K562 (cell line): ENCODE data around the gene TEX38. TPM values are rescaled to one million over a fixed set of nuclear protein-coding genes. Genes with fewer than 3 reads are reported as not detected.

Experiments used
- KDM5B ChIP-seq: fragments of 200-600 bp; sonication (generic); IDR thresholded peaks from 2 replicates; pipeline ENCODE4 v1.6.1; 2012; ENCODE audit warnings: low read depth, mild to moderate bottlenecking, moderate library complexity, low read length, control low read depth, inconsistent platforms; ENCODE audit not compliant: insufficient replicate concordance
- NRF1 ChIP-seq, 2 experiments: fragments of 450-650 bp; IDR thresholded peaks in 1 of 2; conservative IDR thresholded peaks in 1 of 2; 2 replicates each; pipeline ENCODE4 v1.6.1; 2014; ENCODE audit warnings: mild to moderate bottlenecking in 2 of 2
- SMAD2 ChIP-seq: fragments of 150-350 bp; IDR thresholded peaks from 2 replicates; pipeline ENCODE4 v1.6.1; 2014; ENCODE audit warnings: low read depth, mild to moderate bottlenecking, low read length
- SMARCA5 ChIP-seq: fragments of 450-650 bp; IDR thresholded peaks from 2 replicates; pipeline ENCODE4 v1.6.1; 2016
- SPI1 ChIP-seq: IDR thresholded peaks from 2 replicates; pipeline ENCODE4 v1.6.1; 2011; ENCODE audit warnings: low read depth, low read length, control low read depth, borderline replicate concordance
- ZBTB34 ChIP-seq: fragments of 250-450 bp; sonication (Bioruptor Pico); IDR thresholded peaks from 2 replicates; pipeline ENCODE4 v1.8.0; 2021; ENCODE audit warnings: mild to moderate bottlenecking, moderate library complexity
- ZBTB40 ChIP-seq, 2 experiments: fragments of 450-650 bp in 1 of 2; sonication (generic) in 1 of 2; formaldehyde crosslinking in 1 of 2; IDR thresholded peaks; 2 replicates each; pipeline versions ENCODE4 v1.7.1 to v1.9.0; 2016 to 2022; ENCODE audit warnings: inconsistent platforms in 1 of 2, mild to moderate bottlenecking in 1 of 2, missing genetic modification reagents in 1 of 2
- ZNF830 ChIP-seq: fragments of 250-450 bp; sonication (Bioruptor Pico); IDR thresholded peaks from 2 replicates; pipeline ENCODE4 v1.5.0; 2021; ENCODE audit warnings: mild to moderate bottlenecking
- polyA plus RNA-seq, 8 experiments: library from polyadenylated mRNA; depleted of rRNA in 4 of 8; stranded (reverse) in 5 of 8; unstranded in 3 of 8; fragments of >200 nt; fragmentation: Nextera tagmentation in 2 of 8; fragmentation: Illumina TruSeq in 1 of 8; extraction: Ambion mirVana in 2 of 8; extraction: Trizol in 1 of 8; gene quantifications; 2 replicates each; pipeline versions ENCODE4 v1.2.1 to v1.2.3, GENCODE V29; 2011 to 2014; ENCODE audit warnings: inconsistent platforms in 1 of 8, missing spikeins in 1 of 8
- total RNA-seq, 7 experiments: library from RNA; depleted of rRNA in 6 of 7; stranded (reverse); fragments of >200 nt in 6 of 7; fragmentation: Illumina TruSeq in 2 of 7; extraction: Trizol in 2 of 7; gene quantifications; 2 replicates each; pipeline versions ENCODE4 v1.2.1 to v1.2.3, GENCODE V29; 2011 to 2021; ENCODE audit warnings: low replicate concordance in 1 of 7
- TF ChIP-seq, protein P1 (sequence below): fragments of 200-800 bp; sonication (Bioruptor generic); IDR thresholded peaks from 2 replicates; pipeline ENCODE4 v1.6.1; 2016; ENCODE audit warnings: missing genetic modification characterization, missing compliant biosample characterization

The TEX38 gene
- total and polyA plus RNA-seq, 9 of the 15 experiments (the other 6 are each of a cell fraction or from before 2014, with no cell fraction given): not detected

- TF ChIP-seq ZBTB40 (IDR thresholded peaks at IDR 0.05) (peak; percentile 88), ZBTB40 (CRISPR knock-in tag; IDR thresholded peaks at IDR 0.05) (no peak), ZNF830 (CRISPR knock-in tag) (no peak), SMARCA5 (no peak), KDM5B (peak; percentile 84), ZBTB34 (CRISPR knock-in tag) (no peak), SMAD2 (no peak), SPI1 (peak; percentile 96), NRF1 (conservative IDR thresholded peaks at IDR 0.05 in 1 of 2, IDR thresholded peaks at IDR 0.05 in 1 of 2) (peak; percentile 73 to 78)
- TF ChIP-seq, protein P1, sequence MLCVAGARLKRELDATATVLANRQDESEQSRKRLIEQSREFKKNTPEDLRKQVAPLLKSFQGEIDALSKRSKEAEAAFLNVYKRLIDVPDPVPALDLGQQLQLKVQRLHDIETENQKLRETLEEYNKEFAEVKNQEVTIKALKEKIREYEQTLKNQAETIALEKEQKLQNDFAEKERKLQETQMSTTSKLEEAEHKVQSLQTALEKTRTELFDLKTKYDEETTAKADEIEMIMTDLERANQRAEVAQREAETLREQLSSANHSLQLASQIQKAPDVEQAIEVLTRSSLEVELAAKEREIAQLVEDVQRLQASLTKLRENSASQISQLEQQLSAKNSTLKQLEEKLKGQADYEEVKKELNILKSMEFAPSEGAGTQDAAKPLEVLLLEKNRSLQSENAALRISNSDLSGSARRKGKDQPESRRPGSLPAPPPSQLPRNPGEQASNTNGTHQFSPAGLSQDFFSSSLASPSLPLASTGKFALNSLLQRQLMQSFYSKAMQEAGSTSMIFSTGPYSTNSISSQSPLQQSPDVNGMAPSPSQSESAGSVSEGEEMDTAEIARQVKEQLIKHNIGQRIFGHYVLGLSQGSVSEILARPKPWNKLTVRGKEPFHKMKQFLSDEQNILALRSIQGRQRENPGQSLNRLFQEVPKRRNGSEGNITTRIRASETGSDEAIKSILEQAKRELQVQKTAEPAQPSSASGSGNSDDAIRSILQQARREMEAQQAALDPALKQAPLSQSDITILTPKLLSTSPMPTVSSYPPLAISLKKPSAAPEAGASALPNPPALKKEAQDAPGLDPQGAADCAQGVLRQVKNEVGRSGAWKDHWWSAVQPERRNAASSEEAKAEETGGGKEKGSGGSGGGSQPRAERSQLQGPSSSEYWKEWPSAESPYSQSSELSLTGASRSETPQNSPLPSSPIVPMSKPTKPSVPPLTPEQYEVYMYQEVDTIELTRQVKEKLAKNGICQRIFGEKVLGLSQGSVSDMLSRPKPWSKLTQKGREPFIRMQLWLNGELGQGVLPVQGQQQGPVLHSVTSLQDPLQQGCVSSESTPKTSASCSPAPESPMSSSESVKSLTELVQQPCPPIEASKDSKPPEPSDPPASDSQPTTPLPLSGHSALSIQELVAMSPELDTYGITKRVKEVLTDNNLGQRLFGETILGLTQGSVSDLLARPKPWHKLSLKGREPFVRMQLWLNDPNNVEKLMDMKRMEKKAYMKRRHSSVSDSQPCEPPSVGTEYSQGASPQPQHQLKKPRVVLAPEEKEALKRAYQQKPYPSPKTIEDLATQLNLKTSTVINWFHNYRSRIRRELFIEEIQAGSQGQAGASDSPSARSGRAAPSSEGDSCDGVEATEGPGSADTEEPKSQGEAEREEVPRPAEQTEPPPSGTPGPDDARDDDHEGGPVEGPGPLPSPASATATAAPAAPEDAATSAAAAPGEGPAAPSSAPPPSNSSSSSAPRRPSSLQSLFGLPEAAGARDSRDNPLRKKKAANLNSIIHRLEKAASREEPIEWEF (CRISPR knock-in tag): no peak
Observed at GRCh38 chr1:46718727-46719622, 47.3 kb downstream of the TEX38 start, which contains the start of gene EFCAB14 (continued).
